ENCODE results near the gene SEL1L2.

Gene SEL1L2

DNA sequence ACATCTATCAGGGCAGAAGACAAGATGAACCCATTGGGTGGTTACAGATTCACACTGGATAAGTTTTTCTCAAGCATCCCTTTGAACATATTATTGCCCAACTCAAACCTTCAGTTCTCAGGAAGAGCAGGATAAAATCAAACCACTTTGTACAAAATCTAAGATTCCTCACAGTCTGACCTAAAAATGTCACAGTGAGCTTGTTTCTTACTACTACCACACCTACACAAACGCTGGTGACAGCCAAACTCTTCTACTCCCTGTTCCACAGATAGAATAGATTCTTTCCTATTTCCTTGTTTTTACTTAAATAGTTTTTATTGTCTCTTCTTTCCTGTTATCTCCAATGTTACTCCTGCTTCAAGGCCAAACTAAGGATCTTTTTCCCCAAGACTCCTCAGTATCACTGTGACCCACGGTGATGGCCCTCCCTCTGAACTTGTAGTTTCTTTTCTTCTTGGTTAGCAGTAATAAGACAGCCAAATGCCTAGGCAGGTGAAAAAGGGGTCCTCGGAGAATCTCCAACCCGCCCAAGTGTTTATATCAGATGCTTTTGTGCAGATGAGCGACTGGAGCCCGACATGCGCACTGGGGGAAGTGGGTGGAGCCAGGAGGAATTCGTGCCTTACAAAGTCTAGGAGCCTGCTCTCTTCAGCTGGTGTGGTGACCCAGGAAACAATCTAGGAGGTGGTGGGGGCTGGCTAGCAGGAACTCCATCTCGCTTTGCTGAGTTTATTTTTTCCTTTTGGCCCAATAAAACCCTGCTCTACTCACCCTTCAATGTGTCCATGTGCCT lies 53.4 kb downstream of the SEL1L2 start:
- no peak for DNase-seq (ENCODE audit: extremely low read depth, low read depth)
- H3K4me3 ChIP-seq (replicated peaks; ENCODE audit: low read depth, low read length) = no peak overlapping the region
- TF ChIP-seq, protein P1, sequence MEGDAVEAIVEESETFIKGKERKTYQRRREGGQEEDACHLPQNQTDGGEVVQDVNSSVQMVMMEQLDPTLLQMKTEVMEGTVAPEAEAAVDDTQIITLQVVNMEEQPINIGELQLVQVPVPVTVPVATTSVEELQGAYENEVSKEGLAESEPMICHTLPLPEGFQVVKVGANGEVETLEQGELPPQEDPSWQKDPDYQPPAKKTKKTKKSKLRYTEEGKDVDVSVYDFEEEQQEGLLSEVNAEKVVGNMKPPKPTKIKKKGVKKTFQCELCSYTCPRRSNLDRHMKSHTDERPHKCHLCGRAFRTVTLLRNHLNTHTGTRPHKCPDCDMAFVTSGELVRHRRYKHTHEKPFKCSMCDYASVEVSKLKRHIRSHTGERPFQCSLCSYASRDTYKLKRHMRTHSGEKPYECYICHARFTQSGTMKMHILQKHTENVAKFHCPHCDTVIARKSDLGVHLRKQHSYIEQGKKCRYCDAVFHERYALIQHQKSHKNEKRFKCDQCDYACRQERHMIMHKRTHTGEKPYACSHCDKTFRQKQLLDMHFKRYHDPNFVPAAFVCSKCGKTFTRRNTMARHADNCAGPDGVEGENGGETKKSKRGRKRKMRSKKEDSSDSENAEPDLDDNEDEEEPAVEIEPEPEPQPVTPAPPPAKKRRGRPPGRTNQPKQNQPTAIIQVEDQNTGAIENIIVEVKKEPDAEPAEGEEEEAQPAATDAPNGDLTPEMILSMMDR (IDR thresholded peaks at IDR 0.05; ENCODE audit: low read depth, low read length, missing control alignments) = no peak

DNA sequence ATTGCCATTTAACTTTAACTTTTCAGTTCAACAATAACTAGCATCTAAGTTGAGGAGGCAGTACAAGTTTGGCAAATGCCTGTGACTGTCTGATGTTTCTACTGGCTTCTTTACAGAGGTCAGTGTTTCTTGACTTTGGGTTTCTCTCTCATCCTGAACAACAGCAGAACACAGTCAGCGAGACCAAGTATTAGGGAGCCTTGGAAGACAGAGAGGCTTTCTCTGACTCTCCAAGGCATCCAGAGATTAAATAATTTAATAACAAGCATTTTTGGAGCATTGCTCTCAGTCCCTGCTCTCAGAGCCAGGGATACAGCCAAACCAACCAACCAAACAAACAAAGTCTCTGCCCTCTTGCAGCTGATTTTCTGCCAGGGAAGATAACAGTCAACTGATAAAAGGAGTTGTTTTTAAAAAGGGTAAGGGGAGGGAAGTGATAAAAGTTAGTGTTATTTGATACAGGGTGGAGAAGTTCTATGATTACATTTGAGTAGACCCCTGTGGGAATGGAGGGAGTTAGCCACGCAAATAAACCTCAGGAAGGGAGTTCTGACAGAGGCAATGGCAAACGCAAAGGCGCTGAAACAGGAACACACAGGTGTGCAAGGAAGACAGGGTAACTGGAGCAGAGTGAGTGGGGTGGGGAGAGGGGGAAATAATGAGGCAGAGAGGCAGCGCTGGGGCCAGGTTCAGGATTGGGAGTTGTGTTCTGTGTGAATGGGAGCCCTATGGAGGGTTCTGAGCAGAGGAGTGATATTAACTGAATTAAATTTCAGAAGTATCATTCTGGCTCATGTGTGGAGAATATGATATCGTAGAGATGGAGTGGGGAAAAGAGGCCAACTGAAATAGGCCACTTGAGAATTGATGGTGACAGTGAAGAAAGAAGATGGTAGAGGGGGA lies 55.2 kb downstream of the SEL1L2 start:
- TF ChIP-seq, protein P1 (IDR thresholded peaks at IDR 0.05; ENCODE audit: low read depth, low read length, missing control alignments) = no peak
- no peak for DNase-seq (ENCODE audit: extremely low read depth, low read depth)

DNA sequence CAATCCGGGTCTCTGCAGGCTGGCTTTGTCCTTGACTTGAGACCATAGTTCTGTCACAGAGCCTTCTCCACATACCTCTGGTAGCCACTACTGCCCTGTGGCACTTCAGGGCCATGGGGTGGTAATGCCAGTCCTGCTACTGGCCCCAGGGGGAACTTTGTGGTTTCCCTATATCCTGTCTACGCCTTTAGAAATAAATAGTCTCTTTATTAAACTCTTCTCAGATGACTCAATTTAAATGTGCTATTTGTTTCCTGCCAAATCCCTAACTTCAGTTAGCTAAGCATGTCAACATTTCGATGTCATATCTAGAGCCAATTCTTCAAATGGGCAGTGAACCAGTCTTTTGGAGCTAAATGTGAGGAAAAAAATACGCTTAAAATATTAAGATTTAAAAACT lies 60.1 kb downstream of the SEL1L2 start:
- TF ChIP-seq, protein P1 (IDR thresholded peaks at IDR 0.05; ENCODE audit: low read depth, low read length, missing control alignments) = no peak
- DNase-seq (ENCODE audit: extremely low read depth, low read depth) = no peak
- no peak overlapping the region for H3K4me3 ChIP-seq (replicated peaks; ENCODE audit: low read depth, low read length)

More for the DNA sequence above, 55.2 kb downstream of the SEL1L2 start:
- H3K4me3 ChIP-seq (replicated peaks; ENCODE audit: low read depth, low read length) = no peak overlapping the region

DNA sequence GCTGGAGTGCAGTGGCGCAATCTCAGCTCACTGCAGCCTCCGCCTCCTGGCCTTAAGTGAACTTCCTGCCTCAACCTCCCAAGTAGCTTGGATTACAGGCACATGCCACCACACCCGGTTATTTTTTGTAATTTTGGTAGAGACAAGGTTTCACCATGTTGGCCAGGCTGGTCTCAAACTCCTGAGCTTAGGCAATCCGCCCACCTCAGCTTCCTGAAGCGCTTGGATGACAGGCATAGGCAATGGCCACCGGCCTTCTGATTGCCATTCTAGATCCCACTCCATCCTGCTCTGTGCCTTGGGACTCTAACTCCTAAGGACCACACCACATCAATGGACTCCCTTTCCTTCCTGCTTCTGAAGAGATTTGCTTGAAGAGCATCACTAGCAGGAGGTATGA lies 60.6 kb downstream of the SEL1L2 start:
- no peak overlapping the region for H3K4me3 ChIP-seq (replicated peaks; ENCODE audit: low read depth, low read length)
- DNase-seq (ENCODE audit: extremely low read depth, low read depth) = no peak
- TF ChIP-seq, protein P1 (IDR thresholded peaks at IDR 0.05; ENCODE audit: low read depth, low read length, missing control alignments) = no peak

DNA sequence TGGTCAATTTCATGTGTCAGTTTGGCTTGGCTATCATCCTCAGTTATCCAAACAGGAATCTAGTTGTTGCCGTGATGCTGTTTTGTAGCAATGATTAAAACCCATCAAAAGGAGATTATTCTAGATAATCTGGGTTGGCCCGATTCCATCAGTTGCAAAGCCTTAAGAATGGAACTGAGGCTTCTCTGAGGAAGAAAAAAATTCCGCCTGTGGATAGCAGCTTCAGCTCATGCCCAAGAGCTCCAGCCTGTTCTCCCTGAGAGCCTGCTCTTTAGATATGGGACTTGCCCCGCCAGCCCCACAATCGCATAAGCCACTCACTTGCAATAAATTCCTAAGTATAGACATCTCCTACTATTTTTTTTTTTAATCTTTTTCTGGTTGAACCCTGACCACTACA lies 61.5 kb downstream of the SEL1L2 start:
- DNase-seq (ENCODE audit: extremely low read depth, low read depth) = no peak
- H3K4me3 ChIP-seq (replicated peaks; ENCODE audit: low read depth, low read length) = no peak overlapping the region
- TF ChIP-seq, protein P1 (IDR thresholded peaks at IDR 0.05; ENCODE audit: low read depth, low read length, missing control alignments) = no peak

DNA sequence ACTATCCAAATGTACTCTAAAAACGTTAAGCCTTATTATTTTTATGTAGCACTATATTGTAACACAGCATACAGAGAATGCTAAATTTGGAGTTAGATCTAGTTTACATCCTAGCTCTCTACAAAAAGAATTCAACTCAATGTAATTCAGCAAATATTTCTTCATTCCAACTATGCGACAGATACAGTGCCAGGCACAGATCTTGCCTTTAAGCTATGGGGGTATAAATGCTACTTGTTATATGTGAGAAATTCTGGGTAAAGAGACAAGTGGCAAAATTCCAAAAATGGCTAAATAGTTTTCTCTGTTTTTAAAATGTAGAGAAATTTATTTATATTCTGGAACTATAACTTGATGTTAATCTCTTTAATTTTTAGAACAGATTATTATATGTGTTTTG lies 63.2 kb downstream of the SEL1L2 start:
- no peak for DNase-seq (ENCODE audit: extremely low read depth, low read depth)
- TF ChIP-seq, protein P1 (IDR thresholded peaks at IDR 0.05; ENCODE audit: low read depth, low read length, missing control alignments) = no peak
- H3K4me3 ChIP-seq (replicated peaks; ENCODE audit: low read depth, low read length) = no peak overlapping the region

All from HFF-Myc (cell line).